SK-N-SH (cell line): Measurements from ENCODE around the gene CHDH. TPM values are rescaled to one million over a fixed set of nuclear protein-coding genes. Genes with fewer than 3 reads are reported as not detected.

Source experiments
- CTCF ChIA-PET: fragments of 300-600, 350-600 bp; formaldehyde crosslinking; extraction: SDS; loops from one replicate; lab custom pipeline; 2021; lab: Yijun Ruan, JAX
- POLR2A ChIA-PET: fragments of 350-600 bp; sonication (Branson Sonifier 250); formaldehyde crosslinking; extraction: SDS; loops from one replicate; lab custom pipeline; 2020; ENCODE audit warnings: antibody characterized with exemption, inconsistent platforms; lab: Yijun Ruan, JAX
- DNase-seq: peaks from one replicate; pipeline ENCODE4 v3.0.0; 2012
- H2AFZ ChIP-seq: fragments of 200-600 bp; sonication (generic); 2 replicates; pipeline ENCODE4 v1.8.1; 2016; ENCODE audit warnings: antibody characterized with exemption, mild to moderate bottlenecking, low read depth
- H3F3A ChIP-seq: fragments of 200-600 bp; sonication (generic); replicated peaks from 2 replicates; pipeline ENCODE3; 2016; ENCODE audit warnings: antibody characterized with exemption, mild to moderate bottlenecking; ENCODE audit not compliant: insufficient read depth
- H3K27ac ChIP-seq, 2 experiments: fragments of 200-500 bp in 1 of 2; fragments of 200-600 bp in 1 of 2; sonication (Bioruptor generic) in 1 of 2; sonication (generic), shearing (Covaris generic) in 1 of 2; 2 replicates each; pipeline versions ENCODE4 v1.5.1 to v1.6.1; 2014 to 2016; ENCODE audit warnings: low read depth in 2 of 2, inconsistent platforms in 1 of 2, low read length in 1 of 2, mild to moderate bottlenecking in 1 of 2, mixed read lengths in 1 of 2
- H3K27me3 ChIP-seq: fragments of 200-600 bp; sonication (generic), shearing (Covaris generic); 2 replicates; pipeline ENCODE4 v1.6.1; 2016; ENCODE audit warnings: mixed run types; ENCODE audit not compliant: insufficient read depth
- H3K36me3 ChIP-seq, 2 experiments: fragments of 200-500 bp in 1 of 2; fragments of 200-600 bp in 1 of 2; sonication (Bioruptor generic) in 1 of 2; sonication (generic) in 1 of 2; replicated peaks in 1 of 2; 2 replicates each; pipeline versions ENCODE3 to v1.5.1; 2014 to 2016; ENCODE audit warnings: low read length in 1 of 2, mild to moderate bottlenecking in 1 of 2; ENCODE audit not compliant: insufficient read depth in 2 of 2, control insufficient read depth in 1 of 2
- H3K4me1 ChIP-seq, 2 experiments: fragments of 200-500 bp in 1 of 2; fragments of 200-600 bp in 1 of 2; sonication (Bioruptor generic) in 1 of 2; sonication (generic), shearing (Covaris generic) in 1 of 2; 2 replicates each; pipeline versions ENCODE4 v1.5.1 to v1.6.1; 2014 to 2016; ENCODE audit warnings: low read depth in 1 of 2, low read length in 1 of 2, mixed run types in 1 of 2; ENCODE audit not compliant: insufficient read depth in 2 of 2, control insufficient read depth in 1 of 2
- H3K4me2 ChIP-seq: fragments of 200-600 bp; sonication (generic), shearing (Covaris generic); 2 replicates; pipeline ENCODE4 v1.6.1; 2017; ENCODE audit warnings: mixed run types
- H3K4me3 ChIP-seq, 2 experiments: fragments of 200-500 bp in 1 of 2; fragments of 200-600 bp in 1 of 2; sonication (Bioruptor generic) in 1 of 2; sonication (generic), shearing (Covaris generic) in 1 of 2; 2 replicates each; pipeline versions ENCODE4 v1.5.1 to v1.8.1; 2014 to 2016; ENCODE audit warnings: low read depth in 2 of 2, inconsistent platforms in 1 of 2, low read length in 1 of 2, mild to moderate bottlenecking in 1 of 2, mixed read lengths in 1 of 2, moderate library complexity in 1 of 2
- H3K79me2 ChIP-seq: fragments of 200-600 bp; sonication (generic); 2 replicates; pipeline ENCODE4 v1.8.1; 2017; ENCODE audit warnings: mild to moderate bottlenecking; ENCODE audit not compliant: insufficient read depth
- H3K9ac ChIP-seq: fragments of 200-600 bp; sonication (generic); 2 replicates; pipeline ENCODE4 v1.6.1; 2017; ENCODE audit warnings: mixed run types
- H3K9me2 ChIP-seq: fragments of 200-600 bp; sonication (generic); 2 replicates; pipeline ENCODE4 v1.6.1; 2017; ENCODE audit warnings: mixed run types
- H3K9me3 ChIP-seq: fragments of 200-600 bp; sonication (generic); 2 replicates; pipeline ENCODE4 v1.6.1; 2017; ENCODE audit warnings: mixed run types, mild to moderate bottlenecking, moderate library complexity
- H4K20me1 ChIP-seq: fragments of 200-600 bp; sonication (generic); 2 replicates; pipeline ENCODE4 v1.6.1; 2017; ENCODE audit warnings: mild to moderate bottlenecking, mixed run types; ENCODE audit not compliant: insufficient read depth
- CHD2 ChIP-seq: fragments of 150-350 bp; IDR thresholded peaks from 2 replicates; pipeline ENCODE4 v1.6.1; 2018; ENCODE audit warnings: low read length; ENCODE audit not compliant: partially characterized antibody
- FOXJ3 ChIP-seq: sonication (generic); formaldehyde crosslinking; IDR thresholded peaks from 2 replicates; pipeline ENCODE4 v1.5.1; 2020; ENCODE audit warnings: mild to moderate bottlenecking, missing genetic modification reagents
- FOXM1 ChIP-seq: IDR thresholded peaks from 2 replicates; pipeline ENCODE4 v1.4.0; 2012; ENCODE audit warnings: low read depth, mild to moderate bottlenecking
- GATA2 ChIP-seq: sonication (generic); formaldehyde crosslinking; IDR thresholded peaks from 2 replicates; pipeline ENCODE4 v1.5.0; 2020; ENCODE audit warnings: mild to moderate bottlenecking, missing genetic modification reagents
- MXI1 ChIP-seq: IDR thresholded peaks from 2 replicates; pipeline ENCODE4 v1.6.1; 2012; ENCODE audit warnings: mild to moderate bottlenecking, low read depth, low read length, improper control_type of control experiment
- NRF1 ChIP-seq: IDR thresholded peaks from 2 replicates; pipeline ENCODE4 v1.6.1; 2012; ENCODE audit warnings: low read depth, mild to moderate bottlenecking, low read length
- POLR2AphosphoS5 ChIP-seq: IDR thresholded peaks from 2 replicates; pipeline ENCODE4 v1.6.1; 2012; ENCODE audit warnings: low read depth, low read length
- RCOR1 ChIP-seq: fragments of 150-350 bp; IDR thresholded peaks from 2 replicates; pipeline ENCODE4 v1.6.1; 2017; ENCODE audit warnings: antibody characterized with exemption, low read length
- RXRA ChIP-seq: IDR thresholded peaks from 2 replicates; pipeline ENCODE4 v1.4.0; 2012; ENCODE audit warnings: low read depth, mild to moderate bottlenecking, borderline replicate concordance
- SMC3 ChIP-seq: IDR thresholded peaks from 2 replicates; pipeline ENCODE4 v1.6.1; 2012; ENCODE audit warnings: low read depth, low read length, improper control_type of control experiment
- TAF1 ChIP-seq: IDR thresholded peaks from 2 replicates; pipeline ENCODE4 v1.6.1; 2012; ENCODE audit warnings: low read depth, mild to moderate bottlenecking, low read length, moderate library complexity, borderline replicate concordance
- TCF12 ChIP-seq: IDR thresholded peaks from 2 replicates; pipeline ENCODE4 v1.4.0; 2012
- TEAD4 ChIP-seq: IDR thresholded peaks from 2 replicates; pipeline ENCODE4 v1.4.0; 2012; ENCODE audit warnings: mild to moderate bottlenecking, borderline replicate concordance; ENCODE audit not compliant: insufficient read depth
- YY1 ChIP-seq: IDR thresholded peaks from 2 replicates; pipeline ENCODE4 v1.4.0; 2012; ENCODE audit warnings: low read depth, mild to moderate bottlenecking
- WGBS: methylation state at CpG from one replicate; pipeline ENCODE4 v1.1.6; 2017; ENCODE audit warnings: low lambda C conversion rate; 5-methylcytosine and 5-hydroxymethylcytosine counted together
- polyA plus RNA-seq, 3 experiments: library from polyadenylated mRNA; depleted of rRNA; stranded (reverse); fragments of >200 nt; gene quantifications; 2 replicates each; pipeline ENCODE4 v1.2.3, GENCODE V29; 2012
- TF ChIP-seq, protein P1 (sequence below): fragments of 150-350 bp; IDR thresholded peaks from 2 replicates; pipeline ENCODE4 v1.6.1; 2016; ENCODE audit warnings: mild to moderate bottlenecking, low read depth, low read length
- TF ChIP-seq, protein P2 (sequence below): IDR thresholded peaks from 2 replicates; pipeline ENCODE4 v1.4.0; 2012; ENCODE audit warnings: low read depth
- TF ChIP-seq, protein P3 (sequence below): IDR thresholded peaks from 2 replicates; pipeline ENCODE4; 2012
- TF ChIP-seq, protein P4 (sequence below): IDR thresholded peaks from 2 replicates; pipeline ENCODE4 v1.4.0; 2012; ENCODE audit warnings: low read depth, borderline replicate concordance

The CHDH gene
- polyA plus RNA-seq, 1 of the 3 experiments (the other 2 are of a cell fraction), result 0.33 TPM

DNA sequence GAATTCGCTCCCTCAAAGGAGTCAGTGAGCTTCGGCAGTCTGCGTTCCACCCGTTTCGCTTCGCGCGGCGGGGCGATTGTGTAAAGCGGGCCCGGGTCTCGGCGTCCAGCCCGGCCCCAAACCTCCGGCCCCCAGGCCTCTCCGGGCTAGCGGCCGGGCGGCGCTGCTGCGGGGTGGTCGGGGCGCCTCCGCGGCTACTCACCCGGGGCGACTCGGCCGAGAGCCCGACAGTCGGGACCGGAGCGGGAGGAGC is 412 bp downstream of the CHDH start:
- POLR2A ChIA-PET, result no interaction called here
- no peaks in the 10 kb centered on the region for H4K20me1 ChIP-seq
- no peaks in the 10 kb centered on the region for H3K36me3 ChIP-seq
- H3K4me3 ChIP-seq, result peak overlapping the region; percentile 44 to 46; a peak in 3 of 4 replicates
- no peaks in the 10 kb centered on the region for H3K79me2 ChIP-seq
- H3K9ac ChIP-seq, result no peak overlapping the region
- 5% methylated on average over 4 of the region's 34 CpGs for WGBS
- H3K27ac ChIP-seq, result no peak overlapping the region
- peak overlapping the region; percentile 72 for H3K4me2 ChIP-seq
- no peaks in the 10 kb centered on the region for H3F3A ChIP-seq
- DNase-seq, result peak; percentile 75
- peak overlapping the region; percentile 16; the same call in 1 of the 2 replicates for H2AFZ ChIP-seq
- no peaks in the 10 kb centered on the region for H3K9me3 ChIP-seq
- TF ChIP-seq TEAD4 (no peak), MXI1 (no peak), FOXM1 (no peak)
- TF ChIP-seq, all 33 proteins: peak for 0
- no peaks in the 10 kb centered on the region for H3K9me2 ChIP-seq
- peaks cover 0 to 14% of the 10 kb centered on the region in 2 experiments; a peak in 1 of 4 replicates for H3K4me1 ChIP-seq
- CTCF ChIA-PET, result interaction anchor here (1.5 kb wide), 1 partner anchor 46 kb away, joined by 3 read pairs; no protein-coding TSS in a partner anchor
- peaks cover 30% of the 10 kb centered on the region for H3K27me3 ChIP-seq

DNA sequence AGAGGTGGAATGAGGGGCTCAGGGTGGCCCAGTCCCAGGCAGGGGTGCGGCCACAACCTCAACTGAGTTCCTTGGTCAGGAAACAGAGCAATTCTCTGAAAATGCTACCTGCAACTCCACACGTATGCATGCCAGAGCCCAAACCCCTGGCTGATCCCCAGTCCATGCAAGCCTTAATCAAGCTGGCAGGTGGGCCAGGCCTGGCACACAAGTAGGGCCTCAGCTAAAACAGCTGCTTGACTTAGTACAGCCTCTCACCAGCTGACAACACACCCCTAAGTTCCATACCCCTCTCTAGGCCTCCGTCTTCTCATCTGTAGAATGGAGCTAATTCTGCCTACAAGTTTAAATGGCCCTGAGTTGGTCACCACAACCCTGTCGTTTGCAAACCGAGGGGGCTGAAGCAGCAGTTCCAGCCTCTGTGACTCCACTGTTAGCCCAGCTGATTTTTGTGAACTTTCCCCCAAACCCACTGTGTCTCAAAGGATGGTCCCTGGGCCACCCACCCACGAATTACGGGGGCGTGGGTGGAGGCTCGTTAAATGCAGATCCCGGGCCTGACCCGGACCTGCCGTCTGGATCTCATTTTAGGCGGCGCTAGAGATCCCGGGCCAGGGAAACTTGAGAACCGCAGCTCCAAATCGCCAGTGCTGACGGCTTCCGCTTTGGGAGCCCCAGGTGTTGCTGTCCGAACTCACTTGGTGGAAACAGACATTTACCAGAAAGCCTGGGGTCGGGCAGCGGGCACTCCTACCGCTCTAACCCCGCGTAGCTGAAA is 927 bp downstream of the CHDH start:
- CTCF ChIA-PET, result interaction anchor here (1.1 to 1.5 kb wide), 3 partner anchors 32 to 135 kb away, joined by 3 read pairs; no protein-coding TSS in a partner anchor
- H3K27ac ChIP-seq, result no peak overlapping the region

More for the DNA sequence above, 927 bp downstream of the CHDH start:
- Histone ChIP-seq H3K9me3 (no peaks in the 10 kb centered on the region), H3K4me3 (peak overlapping the region; percentile 44 to 46; a peak in 3 of 4 replicates), H3K27me3 (peaks cover 30% of the 10 kb centered on the region), H3K4me1 (peaks cover 0 to 18% of the 10 kb centered on the region in 2 experiments; a peak in 1 of 4 replicates), H2AFZ (peak overlapping the region; percentile 16; the same call in 1 of the 2 replicates), H3K79me2 (no peaks in the 10 kb centered on the region), H3K9me2 (no peaks in the 10 kb centered on the region), H3F3A (no peaks in the 10 kb centered on the region), H3K4me2 (peak overlapping the region; percentile 72), H3K9ac (no peak overlapping the region), H4K20me1 (no peaks in the 10 kb centered on the region), H3K36me3 (no peaks in the 10 kb centered on the region)
- POLR2A ChIA-PET, result no interaction called here
- DNase-seq, result no peak
- WGBS, result 61% methylated on average over 15 of the region's 25 CpGs
- TF ChIP-seq, protein P1, sequence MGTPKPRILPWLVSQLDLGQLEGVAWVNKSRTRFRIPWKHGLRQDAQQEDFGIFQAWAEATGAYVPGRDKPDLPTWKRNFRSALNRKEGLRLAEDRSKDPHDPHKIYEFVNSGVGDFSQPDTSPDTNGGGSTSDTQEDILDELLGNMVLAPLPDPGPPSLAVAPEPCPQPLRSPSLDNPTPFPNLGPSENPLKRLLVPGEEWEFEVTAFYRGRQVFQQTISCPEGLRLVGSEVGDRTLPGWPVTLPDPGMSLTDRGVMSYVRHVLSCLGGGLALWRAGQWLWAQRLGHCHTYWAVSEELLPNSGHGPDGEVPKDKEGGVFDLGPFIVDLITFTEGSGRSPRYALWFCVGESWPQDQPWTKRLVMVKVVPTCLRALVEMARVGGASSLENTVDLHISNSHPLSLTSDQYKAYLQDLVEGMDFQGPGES, result no peak
- TF ChIP-seq RXRA (no peak), TCF12 (no peak), FOXM1 (no peak), POLR2AphosphoS5 (no peak), YY1 (no peak), MXI1 (no peak), RCOR1 (no peak), SMC3 (no peak), NRF1 (no peak), TAF1 (no peak), GATA2 (no peak), FOXJ3 (CRISPR knock-in tag) (no peak), CHD2 (no peak)
- TF ChIP-seq, protein P2, sequence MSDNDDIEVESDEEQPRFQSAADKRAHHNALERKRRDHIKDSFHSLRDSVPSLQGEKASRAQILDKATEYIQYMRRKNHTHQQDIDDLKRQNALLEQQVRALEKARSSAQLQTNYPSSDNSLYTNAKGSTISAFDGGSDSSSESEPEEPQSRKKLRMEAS, result no peak
- TF ChIP-seq, protein P3, sequence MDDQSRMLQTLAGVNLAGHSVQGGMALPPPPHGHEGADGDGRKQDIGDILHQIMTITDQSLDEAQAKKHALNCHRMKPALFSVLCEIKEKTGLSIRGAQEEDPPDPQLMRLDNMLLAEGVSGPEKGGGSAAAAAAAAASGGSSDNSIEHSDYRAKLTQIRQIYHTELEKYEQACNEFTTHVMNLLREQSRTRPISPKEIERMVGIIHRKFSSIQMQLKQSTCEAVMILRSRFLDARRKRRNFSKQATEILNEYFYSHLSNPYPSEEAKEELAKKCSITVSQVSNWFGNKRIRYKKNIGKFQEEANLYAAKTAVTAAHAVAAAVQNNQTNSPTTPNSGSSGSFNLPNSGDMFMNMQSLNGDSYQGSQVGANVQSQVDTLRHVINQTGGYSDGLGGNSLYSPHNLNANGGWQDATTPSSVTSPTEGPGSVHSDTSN, result no peak
- TF ChIP-seq, protein P4, sequence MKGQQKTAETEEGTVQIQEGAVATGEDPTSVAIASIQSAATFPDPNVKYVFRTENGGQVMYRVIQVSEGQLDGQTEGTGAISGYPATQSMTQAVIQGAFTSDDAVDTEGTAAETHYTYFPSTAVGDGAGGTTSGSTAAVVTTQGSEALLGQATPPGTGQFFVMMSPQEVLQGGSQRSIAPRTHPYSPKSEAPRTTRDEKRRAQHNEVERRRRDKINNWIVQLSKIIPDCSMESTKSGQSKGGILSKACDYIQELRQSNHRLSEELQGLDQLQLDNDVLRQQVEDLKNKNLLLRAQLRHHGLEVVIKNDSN, result no peak
